M059J (cell line): Measurements from ENCODE around the gene ABCC9. TPM values are rescaled to one million over a fixed set of nuclear protein-coding genes. Genes with fewer than 3 reads are reported as not detected.
"Not testable (repeated sequence)": the region's sequence is repeated elsewhere in the genome, so short reads cannot be mapped to it uniquely, and the experiment has no call there.

Source experiments
- DNase-seq: peaks from one replicate; pipeline ENCODE4 v3.0.0-alpha.2; 2012; ENCODE audit warnings: low read depth
- total RNA-seq: library from RNA; depleted of rRNA; stranded (reverse); fragments of >200 nt; shearing (Covaris generic); gene quantifications from 2 replicates; pipeline ENCODE4 v1.2.3, GENCODE V29; 2014

ABCC9 gene
- total RNA-seq, 1 experiment from 2014 or later, result 0.07 TPM

- no peak for DNase-seq
Measured at GRCh38 chr12:21815306-21816062, 125.7 kb downstream of the ABCC9 start.

GRCh38 chr12:21814814-21815213 lies 126.4 kb downstream of the ABCC9 start:
- DNase-seq, result no peak

GRCh38 chr12:21814327-21814726 lies 126.9 kb downstream of the ABCC9 start:
- DNase-seq, result no peak

- no peak for DNase-seq
Measured at GRCh38 chr12:21813751-21814150, 127.5 kb downstream of the ABCC9 start.

GRCh38 chr12:21813125-21813524 lies 128.1 kb downstream of the ABCC9 start:
- no peak for DNase-seq

- DNase-seq, result not testable (repeated sequence)
Measured at GRCh38 chr12:21812340-21812739, 128.9 kb downstream of the ABCC9 start.

GRCh38 chr12:21809100-21809499 lies 132.1 kb downstream of the ABCC9 start:
- DNase-seq, result no peak

GRCh38 chr12:21806255-21806654 lies 135.0 kb downstream of the ABCC9 start:
- DNase-seq, result no peak

GRCh38 chr12:21801522-21802288 lies 139.5 kb downstream of the ABCC9 start:
- no peak for DNase-seq

GRCh38 chr12:21800011-21800410 lies 141.2 kb downstream of the ABCC9 start:
- no peak for DNase-seq

GRCh38 chr12:21797539-21797938 lies 143.7 kb downstream of the ABCC9 start:
- no peak for DNase-seq

- no peak for DNase-seq
Measured at GRCh38 chr12:21795648-21796328, 145.4 kb downstream of the ABCC9 start.

GRCh38 chr12:21794807-21795595 lies 146.2 kb downstream of the ABCC9 start:
- DNase-seq, result not testable (repeated sequence)

GRCh38 chr12:21789687-21790086 lies 151.5 kb downstream of the ABCC9 start:
- DNase-seq, result not testable (repeated sequence)

- no peak for DNase-seq
Measured at GRCh38 chr12:21788089-21788983, 152.9 kb downstream of the ABCC9 start.

GRCh38 chr12:21786041-21786531 lies 155.1 kb downstream of the ABCC9 start:
- DNase-seq, result no peak

- not testable (repeated sequence) for DNase-seq
Measured at GRCh38 chr12:21782723-21783122, 158.5 kb downstream of the ABCC9 start.

- DNase-seq, result no peak
Measured at GRCh38 chr12:21780786-21781185, 160.4 kb downstream of the ABCC9 start.

GRCh38 chr12:21776175-21776574 lies 165.1 kb downstream of the ABCC9 start:
- DNase-seq, result no peak

- DNase-seq, result no peak
Measured at GRCh38 chr12:21775133-21775820, 165.9 kb downstream of the ABCC9 start.
